HG02970 (cell line): ENCODE results near the gene BMP2K.

Experiments
- ATAC-seq: cut with Tn5 transposase; IDR thresholded peaks from one replicate; pipeline ENCODE4 v1.9.1; 2021; ENCODE audit warnings: mild to moderate bottlenecking, moderate library complexity, moderate number of reproducible peaks; ENCODE audit not compliant: unreplicated experiment, low FRiP score

BMP2K gene

GRCh38 chr4:78776079-78776728, at the start of gene BMP2K:
Gene BMP2K, plus strand, starts transcription at chr4:78776350. Its CDS starts 194 bp downstream, at chr4:78776544.
- peak; percentile 83 for ATAC-seq

GRCh38 chr4:78726546-78726945, 49.6 kb upstream of the BMP2K start:
- no peak for ATAC-seq

- no peak for ATAC-seq
Observed at GRCh38 chr4:78732332-78733104, 43.6 kb upstream of the BMP2K start.

GRCh38 chr4:78734441-78735162, 41.5 kb upstream of the BMP2K start:
- no peak for ATAC-seq

DNA sequence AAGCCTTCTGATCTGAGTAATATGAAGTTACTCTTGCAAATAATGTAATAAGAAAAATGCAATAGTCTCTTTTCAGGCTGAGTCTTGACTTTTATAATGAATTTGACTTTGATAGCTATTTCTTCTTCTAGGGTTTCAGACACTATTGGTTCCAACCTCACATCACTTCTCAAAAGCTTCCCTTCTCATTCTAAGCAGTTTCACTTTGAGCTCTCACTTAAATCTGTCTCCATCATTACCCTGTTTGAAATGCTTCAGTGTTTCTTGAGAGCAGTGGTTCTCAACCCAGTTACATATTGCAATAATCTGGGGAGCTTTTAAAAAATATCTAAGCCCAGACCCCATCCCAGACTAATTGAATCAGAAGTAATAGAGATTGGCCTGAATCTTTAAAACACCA, 40.5 kb upstream of the BMP2K start:
- no peak for ATAC-seq

- ATAC-seq = no peak
Observed at GRCh38 chr4:78737035-78737434, 39.1 kb upstream of the BMP2K start.

- no peak for ATAC-seq
Observed at GRCh38 chr4:78737973-78738372, 38.2 kb upstream of the BMP2K start.

DNA sequence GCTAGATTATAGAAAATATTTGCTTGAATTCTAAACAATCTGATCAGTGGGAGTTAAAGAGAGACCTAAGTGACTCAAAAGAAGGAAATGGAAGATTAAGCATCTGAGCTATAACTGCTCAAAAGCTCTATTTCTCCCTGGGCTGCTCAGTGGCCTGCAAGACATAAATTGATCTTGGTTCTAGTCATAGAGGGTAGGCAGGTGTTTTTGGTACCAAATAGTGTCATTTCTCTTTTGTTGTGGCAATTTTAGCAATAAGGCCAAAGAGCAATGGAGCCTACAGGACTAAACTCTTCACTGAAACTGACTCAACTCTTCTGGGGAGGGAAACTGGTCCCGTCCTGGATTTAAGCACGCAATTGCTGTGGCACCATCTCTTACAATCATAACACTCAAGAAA, 33.9 kb upstream of the BMP2K start:
- ATAC-seq = no peak

- ATAC-seq = no peak
Observed at GRCh38 chr4:78747475-78747922, 28.7 kb upstream of the BMP2K start.

DNA sequence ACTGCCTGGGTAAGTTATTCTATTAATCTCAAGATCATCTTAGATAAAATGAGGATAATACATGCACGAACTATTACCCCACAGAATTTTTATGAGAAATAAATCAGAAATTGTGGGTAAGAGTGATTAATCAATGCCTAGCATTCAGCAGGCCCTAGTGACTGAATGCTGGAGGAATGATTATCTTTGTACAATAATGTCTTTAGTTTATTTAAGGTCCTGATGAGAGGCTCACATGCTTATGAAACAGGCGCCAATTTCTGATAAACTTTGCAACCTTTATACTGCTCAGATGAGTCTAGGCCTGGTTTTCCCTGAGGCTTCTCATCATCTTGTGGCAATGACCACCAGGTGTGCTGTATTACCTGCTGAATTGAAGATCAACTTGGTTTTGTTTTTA, 27.8 kb upstream of the BMP2K start:
- no peak for ATAC-seq

GRCh38 chr4:78749258-78749971, 26.7 kb upstream of the BMP2K start:
- ATAC-seq = peak; percentile 39

DNA sequence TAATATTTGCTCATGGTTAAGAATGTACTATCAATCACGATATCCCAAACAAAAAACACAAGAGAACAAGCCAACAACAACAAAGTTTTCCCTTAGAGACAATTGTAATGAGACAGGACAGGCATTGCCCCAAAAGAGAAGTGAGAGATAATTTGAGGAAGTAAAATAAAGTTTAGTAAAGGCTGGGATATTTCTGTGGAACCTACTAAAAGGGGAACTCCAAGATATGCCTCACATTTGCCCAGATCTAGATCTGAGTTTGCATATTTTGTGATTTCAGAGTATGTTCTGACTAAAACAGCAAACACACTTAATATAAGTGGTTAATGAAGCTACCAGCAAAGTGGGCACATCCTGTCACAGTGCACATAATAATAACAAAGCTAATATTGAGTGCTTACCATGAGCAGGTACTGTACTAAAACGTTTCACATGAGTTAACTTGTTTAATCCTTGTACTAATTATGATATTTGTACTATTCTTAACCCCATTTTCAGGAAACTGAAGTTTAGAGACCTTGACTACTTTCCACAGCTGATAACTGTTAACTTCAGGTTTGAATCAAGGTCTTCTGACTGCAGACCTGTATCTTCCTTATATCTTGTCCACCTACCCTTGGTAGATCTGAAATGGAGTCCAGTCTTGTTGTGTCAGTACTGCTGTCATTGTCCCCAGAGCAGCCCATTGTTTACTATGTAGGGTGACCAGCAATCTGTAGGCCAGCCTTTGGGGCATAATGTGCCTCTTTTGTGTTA, 26.0 kb upstream of the BMP2K start:
- ATAC-seq = peak; percentile 90

DNA sequence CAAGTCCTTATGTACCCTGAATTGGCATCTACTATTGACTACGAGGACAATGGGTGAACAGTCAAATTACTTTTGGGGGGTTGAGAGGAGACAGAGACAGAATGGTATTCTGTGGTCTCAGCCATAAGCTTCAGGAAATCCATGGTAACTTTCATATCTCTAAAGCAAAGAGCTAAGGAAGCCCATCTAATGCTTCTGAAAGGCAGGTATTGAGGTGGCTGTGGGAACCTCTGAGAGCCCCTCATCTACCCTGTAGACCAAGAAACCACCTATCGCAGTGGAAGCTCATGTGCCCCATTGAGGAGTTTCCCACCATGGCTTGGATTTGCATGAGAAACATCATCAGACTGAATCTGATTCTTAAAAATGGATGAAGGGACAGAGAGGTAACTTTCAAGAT, 23.1 kb upstream of the BMP2K start:
- ATAC-seq = no peak

GRCh38 chr4:78754872-78755271, 21.3 kb upstream of the BMP2K start:
- ATAC-seq = no peak

- no peak for ATAC-seq
Observed at GRCh38 chr4:78756137-78756536, 20.0 kb upstream of the BMP2K start.

DNA sequence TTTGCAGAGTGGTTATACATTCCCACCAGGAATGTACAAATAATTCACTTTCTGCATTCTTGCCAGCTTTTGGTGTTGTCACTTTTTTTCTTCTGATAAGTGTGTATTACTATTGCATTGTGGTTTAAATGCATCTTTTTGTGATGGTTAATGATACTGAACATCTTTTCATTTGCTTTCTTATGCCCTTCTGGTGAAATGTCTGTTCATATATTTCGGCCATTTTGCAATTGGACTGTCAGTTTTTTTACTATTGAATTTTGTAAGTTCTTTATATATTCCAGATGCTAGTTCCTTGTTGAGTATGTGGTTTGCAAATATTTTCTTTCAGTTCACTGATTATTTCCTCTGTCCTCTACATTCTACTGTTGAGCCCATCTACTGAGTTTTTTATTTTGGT, 19.4 kb upstream of the BMP2K start:
- no peak for ATAC-seq

DNA sequence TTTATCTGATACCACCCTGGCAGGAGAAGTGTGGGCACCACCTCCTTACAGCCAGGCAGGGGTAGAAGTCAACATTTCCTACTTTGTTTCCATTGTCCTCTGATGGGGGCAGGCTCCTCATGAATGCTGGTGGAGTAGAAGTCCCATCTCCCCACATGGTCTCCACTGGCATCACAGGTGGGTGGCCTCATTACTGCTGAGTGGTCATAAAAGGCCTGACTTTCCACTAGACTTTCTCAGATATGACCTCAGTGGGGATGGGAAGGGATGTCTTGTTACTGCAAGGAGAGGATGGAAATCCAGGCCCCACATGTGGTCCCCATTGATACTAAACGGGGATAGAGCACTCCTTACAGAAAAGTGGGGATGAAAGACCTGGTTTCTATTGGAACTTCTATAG, 18.6 kb upstream of the BMP2K start:
- no peak for ATAC-seq

- ATAC-seq = no peak
Observed at GRCh38 chr4:78758085-78758484, 18.1 kb upstream of the BMP2K start.

GRCh38 chr4:78762529-78762928, 13.6 kb upstream of the BMP2K start:
- no peak for ATAC-seq

DNA sequence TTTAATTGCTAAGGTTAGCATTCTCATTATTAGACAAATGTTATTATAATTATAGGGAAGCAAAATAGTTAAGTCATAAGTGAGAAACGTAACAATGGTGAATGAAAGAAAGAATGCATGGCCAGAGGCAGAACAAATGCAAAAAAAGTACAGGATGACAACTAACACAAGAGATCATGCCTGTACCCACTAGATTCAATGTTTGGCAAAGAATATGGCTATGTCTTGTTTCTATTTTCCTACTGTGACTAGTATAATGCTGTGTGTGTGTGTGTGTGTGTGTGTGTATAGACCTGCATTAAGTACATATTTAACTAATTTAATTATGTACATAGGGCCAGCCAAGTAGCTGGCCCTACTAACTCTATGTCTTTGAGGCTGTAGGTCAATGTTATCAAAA, 12.9 kb upstream of the BMP2K start:
- ATAC-seq = no peak
